ENCODE data around the gene SDHB.

SDHB gene

GRCh38 chr1:17043676-17044075 is 10.2 kb downstream of the SDHB start:
- no peak for DNase-seq

- DNase-seq = no peak
Measured at GRCh38 chr1:17040135-17040534, 13.7 kb downstream of the SDHB start.

- DNase-seq = no peak
Measured at GRCh38 chr1:17039522-17039921, 14.3 kb downstream of the SDHB start.

GRCh38 chr1:17033481-17033880 is 20.4 kb downstream of the SDHB start:
- DNase-seq = no peak

- DNase-seq = no peak
Measured at GRCh38 chr1:17032741-17033140, 21.1 kb downstream of the SDHB start.

GRCh38 chr1:17031436-17031835 is 22.4 kb downstream of the SDHB start:
- DNase-seq = no peak

GRCh38 chr1:17030206-17030605 is 23.6 kb downstream of the SDHB start:
- DNase-seq = no peak

GRCh38 chr1:17028662-17029188 is 25.1 kb downstream of the SDHB start:
- DNase-seq = no peak

GRCh38 chr1:17027900-17028299 is 25.9 kb downstream of the SDHB start:
- no peak for DNase-seq

GRCh38 chr1:17027403-17027802 is 26.4 kb downstream of the SDHB start:
- no peak for DNase-seq

- no peak for DNase-seq
Measured at GRCh38 chr1:17024721-17025120, 29.1 kb downstream of the SDHB start.

- DNase-seq = no peak
Measured at GRCh38 chr1:17023573-17023972, 30.3 kb downstream of the SDHB start.

GRCh38 chr1:17023102-17023501 is 30.7 kb downstream of the SDHB start:
- DNase-seq = no peak

- DNase-seq = no peak
Measured at GRCh38 chr1:17021896-17022295, 31.9 kb downstream of the SDHB start.

- DNase-seq = no peak
Measured at GRCh38 chr1:17020502-17020901, 33.3 kb downstream of the SDHB start.

- no peak for DNase-seq
Measured at GRCh38 chr1:17018849-17019248, 35.0 kb downstream of the SDHB start.

- DNase-seq = no peak
Measured at GRCh38 chr1:17017435-17017834, 36.4 kb downstream of the SDHB start.

GRCh38 chr1:17016317-17016661 is 37.5 kb downstream of the SDHB start:
- no peak for DNase-seq

- no peak for DNase-seq
Measured at GRCh38 chr1:17014671-17015567, 38.9 kb downstream of the SDHB start.

- DNase-seq = no peak
Measured at GRCh38 chr1:17013491-17014320, 40.1 kb downstream of the SDHB start.

GRCh38 chr1:17012775-17013490 is 40.9 kb downstream of the SDHB start:
- DNase-seq = no peak

- peak; percentile 75 for DNase-seq
Measured at GRCh38 chr1:17011439-17012307, 42.2 kb downstream of the SDHB start, which contains the start of gene ATP13A2. Gene ATP13A2 (minus strand): TSS chr1:17011928. CDS start chr1:17011738, 190 bp downstream.
